HFFc6 (cell line): ENCODE measurements around the gene TMEM184A. TPM values are rescaled to one million over a fixed set of nuclear protein-coding genes. Genes with fewer than 3 reads are reported as not detected.

Experiments used
- DNase-seq: peaks from one replicate; pipeline ENCODE4 v3.0.0-alpha.2; 2018
- H3K27ac Mint-ChIP-seq: 2 replicates; pipeline ENCODE4 v1.8.0; 2020; ENCODE audit warnings: mild to moderate bottlenecking, mixed read lengths
- H3K27me3 Mint-ChIP-seq: 2 replicates; pipeline ENCODE4 v1.8.0; 2021; ENCODE audit warnings: mild to moderate bottlenecking, moderate library complexity, mixed read lengths; ENCODE audit not compliant: insufficient read depth
- H3K36me3 Mint-ChIP-seq: 2 replicates; pipeline ENCODE4 v1.8.0; 2021; ENCODE audit warnings: low read depth, mixed read lengths
- H3K4me1 Mint-ChIP-seq: 2 replicates; pipeline ENCODE4 v1.8.0; 2020; ENCODE audit warnings: low read depth, mixed read lengths
- H3K4me3 Mint-ChIP-seq: 2 replicates; pipeline ENCODE4 v1.8.0; 2020; ENCODE audit warnings: mild to moderate bottlenecking, moderate library complexity, mixed read lengths
- H3K9me3 Mint-ChIP-seq: 2 replicates; pipeline ENCODE4 v1.8.0; 2020; ENCODE audit warnings: mild to moderate bottlenecking, mixed read lengths
- total RNA-seq, 6 experiments: library from RNA; stranded (reverse); fragmentation: NEBNext Ultra II Directional; extraction: Animal tissue kit (Norgen Biotek cat#: 25700); gene quantifications; 2 replicates in 1 of 6; 3 replicates in 5 of 6; pipeline ENCODE4 v1.2.3, GENCODE V29; 2021
- TF ChIP-seq, protein P1 (sequence below): fragments of 200-600 bp; sonication (generic); IDR thresholded peaks from 2 replicates; pipeline ENCODE4 v1.5.0; 2021; ENCODE audit warnings: antibody characterized with exemption, mild to moderate bottlenecking

The TMEM184A gene
- total RNA-seq, 6 experiments from 2014 or later = 0.79 to 2.0 (median 1.5) TPM

DNA sequence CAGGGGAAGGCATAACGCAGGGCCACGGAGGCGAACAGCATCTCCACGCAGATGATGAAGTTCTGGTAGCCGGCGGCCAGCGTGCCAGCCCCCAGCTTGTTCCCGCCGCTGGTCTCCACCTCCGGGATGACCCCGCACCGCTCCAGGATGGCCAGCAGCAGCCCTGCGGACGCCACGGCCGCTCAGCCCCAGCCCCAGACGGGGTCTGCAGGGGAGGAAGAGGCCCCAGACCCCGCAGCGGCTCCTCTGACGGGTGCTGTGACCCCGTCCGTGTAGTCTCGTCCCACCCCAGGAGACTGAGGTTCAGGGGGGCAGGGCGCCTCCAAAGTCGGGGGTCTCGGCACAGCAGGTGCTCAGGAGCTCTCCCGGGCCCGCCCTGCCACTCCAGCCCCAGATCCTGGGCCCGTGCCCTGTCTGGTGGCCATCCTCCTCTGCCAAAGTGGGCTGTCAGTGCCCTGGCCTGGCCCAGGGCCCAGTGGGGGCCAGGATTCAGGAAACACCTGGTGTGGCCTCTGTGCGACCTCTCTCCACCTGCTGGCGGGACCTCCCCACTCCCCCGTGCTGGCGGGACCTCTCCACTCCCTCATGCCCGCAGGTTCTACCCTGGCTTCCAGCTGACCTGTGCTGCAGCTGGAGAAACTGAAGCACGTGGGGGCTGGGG lies 8.1 kb downstream of the TMEM184A start:
- Mint-ChIP-seq H3K36me3 (no peaks in the 10 kb centered on the region), H3K27ac (no peak overlapping the region), H3K27me3 (peaks cover 20% of the 10 kb centered on the region), H3K9me3 (no peaks in the 10 kb centered on the region), H3K4me3 (no peak overlapping the region), H3K4me1 (no peaks in the 10 kb centered on the region)
- TF ChIP-seq, protein P1, sequence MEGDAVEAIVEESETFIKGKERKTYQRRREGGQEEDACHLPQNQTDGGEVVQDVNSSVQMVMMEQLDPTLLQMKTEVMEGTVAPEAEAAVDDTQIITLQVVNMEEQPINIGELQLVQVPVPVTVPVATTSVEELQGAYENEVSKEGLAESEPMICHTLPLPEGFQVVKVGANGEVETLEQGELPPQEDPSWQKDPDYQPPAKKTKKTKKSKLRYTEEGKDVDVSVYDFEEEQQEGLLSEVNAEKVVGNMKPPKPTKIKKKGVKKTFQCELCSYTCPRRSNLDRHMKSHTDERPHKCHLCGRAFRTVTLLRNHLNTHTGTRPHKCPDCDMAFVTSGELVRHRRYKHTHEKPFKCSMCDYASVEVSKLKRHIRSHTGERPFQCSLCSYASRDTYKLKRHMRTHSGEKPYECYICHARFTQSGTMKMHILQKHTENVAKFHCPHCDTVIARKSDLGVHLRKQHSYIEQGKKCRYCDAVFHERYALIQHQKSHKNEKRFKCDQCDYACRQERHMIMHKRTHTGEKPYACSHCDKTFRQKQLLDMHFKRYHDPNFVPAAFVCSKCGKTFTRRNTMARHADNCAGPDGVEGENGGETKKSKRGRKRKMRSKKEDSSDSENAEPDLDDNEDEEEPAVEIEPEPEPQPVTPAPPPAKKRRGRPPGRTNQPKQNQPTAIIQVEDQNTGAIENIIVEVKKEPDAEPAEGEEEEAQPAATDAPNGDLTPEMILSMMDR = no peak
- DNase-seq = no peak

DNA sequence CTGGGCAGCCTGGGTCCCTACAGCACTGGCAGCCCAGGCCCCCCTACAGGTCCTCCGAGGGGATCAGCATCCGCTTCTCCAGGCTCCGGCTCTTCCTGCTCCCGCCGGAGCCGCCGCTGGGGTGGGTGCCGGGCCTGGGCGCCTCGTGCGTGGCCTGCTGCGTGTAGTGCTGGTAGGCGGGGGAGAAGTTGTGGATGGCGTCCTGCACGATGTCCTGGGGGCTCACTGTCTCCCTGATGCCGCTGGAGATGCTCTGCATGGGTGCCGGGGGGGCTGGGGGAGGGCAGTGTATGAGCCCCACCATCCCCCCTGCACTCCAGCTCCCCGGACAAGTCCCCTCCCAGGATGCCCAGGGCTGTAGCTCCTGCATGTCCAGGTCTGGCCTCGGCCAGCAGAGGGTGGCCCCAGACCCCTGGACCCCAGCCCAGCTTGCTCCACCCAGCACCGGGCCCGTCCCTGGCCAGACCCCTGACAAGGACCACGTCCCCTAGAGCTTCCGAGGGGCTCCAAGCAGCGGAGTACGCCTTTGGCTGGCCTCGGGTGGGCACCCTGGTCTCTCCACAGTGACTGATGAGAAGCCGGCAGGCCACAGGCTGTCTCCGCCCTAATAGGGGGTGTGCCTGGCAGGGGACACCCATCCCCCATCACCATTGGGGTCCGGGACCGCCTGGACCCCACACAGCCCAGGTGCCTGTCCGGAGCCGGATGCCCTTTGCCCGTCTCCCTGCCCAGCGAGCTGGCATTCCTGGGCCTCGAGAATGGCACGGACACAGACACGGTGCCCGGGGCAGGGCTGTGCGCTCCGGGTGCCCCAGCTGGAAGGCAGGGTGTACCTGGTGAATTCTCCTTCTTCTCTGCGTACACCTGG lies 8.9 kb downstream of the TMEM184A start:
- DNase-seq = no peak
- Mint-ChIP-seq H3K36me3 (no peaks in the 10 kb centered on the region), H3K4me3 (no peak overlapping the region)

DNA sequence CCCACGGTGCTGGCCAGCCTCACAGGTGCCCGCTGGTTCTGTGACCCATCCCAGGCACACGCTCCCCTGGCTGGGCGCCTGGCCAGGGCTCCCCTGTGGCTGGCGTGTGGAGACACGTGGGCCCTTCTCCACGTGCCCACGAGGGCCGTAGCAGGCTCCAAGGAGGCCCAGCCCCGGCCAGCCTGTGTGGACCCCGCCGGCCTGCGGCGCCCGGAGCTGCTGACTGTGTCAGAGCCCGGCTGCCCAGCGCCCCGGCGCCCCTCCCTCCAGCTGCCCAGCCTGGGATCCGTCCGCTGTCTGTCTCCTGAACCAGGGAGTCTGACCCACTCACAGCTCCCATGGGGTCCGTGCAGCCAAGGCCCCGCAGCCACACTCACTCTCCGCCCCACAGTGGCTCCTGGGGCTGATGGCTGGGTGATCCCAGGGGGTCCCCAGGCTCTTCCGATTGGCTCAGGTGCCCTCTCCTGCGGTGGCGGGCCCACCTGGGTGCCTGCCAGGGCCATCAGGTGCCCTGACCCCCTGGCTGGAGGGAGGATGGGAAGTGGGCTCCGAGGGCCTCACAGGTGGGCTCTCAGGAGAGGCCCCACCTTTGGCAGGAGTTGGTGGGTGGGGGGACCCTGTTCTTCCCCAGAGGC lies 9.6 kb downstream of the TMEM184A start:
- Mint-ChIP-seq H3K4me3 (no peak overlapping the region), H3K27ac (no peak overlapping the region), H3K36me3 (peaks cover under 1% of the 10 kb centered on the region; the same call in 1 of the 2 replicates), H3K4me1 (no peaks in the 10 kb centered on the region), H3K27me3 (peaks cover 28% of the 10 kb centered on the region), H3K9me3 (no peaks in the 10 kb centered on the region)
- no peak for DNase-seq
- TF ChIP-seq, protein P1 = no peak

More for the DNA sequence above, 8.9 kb downstream of the TMEM184A start:
- TF ChIP-seq, protein P1 = no peak
- Mint-ChIP-seq H3K27ac (no peak overlapping the region), H3K4me1 (no peaks in the 10 kb centered on the region), H3K27me3 (peaks cover 27% of the 10 kb centered on the region), H3K9me3 (no peaks in the 10 kb centered on the region)

DNA sequence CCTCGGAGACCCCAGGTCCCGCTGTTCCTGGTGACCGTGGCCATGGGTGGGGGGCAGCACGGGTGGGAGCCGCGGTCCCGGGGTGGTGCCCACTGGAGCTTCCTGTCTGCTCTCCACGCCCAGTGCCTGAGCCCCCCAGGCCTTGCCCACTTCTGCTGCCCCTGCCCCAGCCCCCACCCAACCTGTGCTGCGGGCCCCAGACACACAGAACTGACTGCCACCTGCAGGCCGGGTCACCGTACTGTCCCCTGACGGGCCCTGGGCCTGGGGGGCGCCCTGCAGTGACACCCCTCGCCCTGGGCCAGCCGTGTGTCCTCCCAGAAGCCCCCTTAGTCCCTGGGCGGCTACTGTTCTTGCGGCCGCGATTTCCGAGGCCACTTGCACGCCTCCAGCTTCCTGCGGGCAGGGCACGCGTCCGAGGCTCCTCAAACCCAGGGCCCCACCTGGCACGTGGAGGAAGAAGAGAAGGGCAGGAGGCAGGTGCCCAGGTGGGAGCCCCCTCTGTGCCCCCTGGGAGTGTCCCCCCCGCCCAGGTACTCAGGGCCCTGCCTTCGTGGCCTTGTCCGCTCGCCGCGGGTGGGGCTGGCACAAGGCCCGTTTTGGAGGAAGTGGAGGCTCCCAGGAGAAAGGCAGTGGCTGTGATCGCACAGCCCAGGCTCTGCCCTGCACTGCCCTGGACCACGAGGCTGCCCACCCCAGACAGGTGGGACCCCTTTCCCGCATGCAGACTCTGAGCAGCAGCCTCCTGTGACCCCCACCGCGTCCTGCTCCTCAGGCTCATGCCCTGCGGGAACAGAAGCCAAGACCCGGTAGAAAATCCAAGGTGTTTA lies 10.4 kb downstream of the TMEM184A start:
- H3K4me1 Mint-ChIP-seq = no peaks in the 10 kb centered on the region
- peaks cover 33% of the 10 kb centered on the region for H3K27me3 Mint-ChIP-seq
- TF ChIP-seq, protein P1 = peak; percentile 39
- H3K4me3 Mint-ChIP-seq = no peak overlapping the region; the same call in 1 of the 2 replicates
- no peaks in the 10 kb centered on the region for H3K9me3 Mint-ChIP-seq
- DNase-seq = no peak
- peaks cover 5% of the 10 kb centered on the region; the same call in 1 of the 2 replicates for H3K36me3 Mint-ChIP-seq
- H3K27ac Mint-ChIP-seq = peak overlapping the region; percentile 31; the same call in 1 of the 2 replicates

DNA sequence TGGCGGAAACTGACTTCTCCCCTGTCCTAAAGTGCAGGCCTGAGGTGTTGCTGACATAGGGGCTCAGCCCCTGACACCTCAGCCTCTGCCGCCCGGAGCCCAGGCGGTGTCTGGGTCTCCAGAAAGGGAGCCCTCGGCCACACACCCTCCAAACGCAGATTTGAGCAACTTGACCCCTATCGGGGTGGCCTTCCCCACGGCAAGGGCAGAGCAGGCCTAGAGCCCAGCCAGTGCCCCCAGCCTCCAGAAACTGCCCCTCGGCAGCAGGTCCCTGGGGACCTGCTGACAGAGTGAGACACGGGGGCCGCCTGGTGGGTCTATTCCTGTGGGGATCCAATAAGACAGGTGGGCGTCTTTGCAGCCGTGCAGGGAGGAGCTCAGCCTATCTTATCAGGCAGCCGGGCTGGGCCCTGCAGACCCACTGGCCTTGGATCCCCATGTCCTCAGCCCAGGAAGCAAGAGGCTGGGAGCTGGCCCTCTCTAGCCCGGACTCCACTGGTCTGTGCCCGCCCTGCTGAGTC lies 11.0 kb downstream of the TMEM184A start:
- H3K36me3 Mint-ChIP-seq = peaks cover 5% of the 10 kb centered on the region; the same call in 1 of the 2 replicates
- TF ChIP-seq, protein P1 = no peak

More for the DNA sequence above, 11.0 kb downstream of the TMEM184A start:
- Mint-ChIP-seq H3K9me3 (no peaks in the 10 kb centered on the region), H3K4me3 (no peak overlapping the region), H3K27ac (no peak overlapping the region), H3K27me3 (peaks cover 33% of the 10 kb centered on the region), H3K4me1 (no peaks in the 10 kb centered on the region)
- DNase-seq = no peak
